ENCODE measurements around the gene CEP76. TPM values are rescaled to one million over a fixed set of nuclear protein-coding genes. Genes with fewer than 3 reads are reported as not detected.

Gene CEP76
- total and polyA plus RNA-seq, 2 donors (not counting 1 experiment from before 2014, with no cell fraction given): 5.3 to 10.0 TPM

- no peaks in the 10 kb centered on the region for H3K27me3 ChIP-seq (replicated peaks in 1 of 4; ENCODE audit: control extremely low read depth in 1 of 4, control insufficient read depth in 3 of 4, insufficient read depth in 4 of 4, low read length in 3 of 4)
- no peak overlapping the region for H3K27ac Mint-ChIP-seq
- H3K4me1 ChIP-seq (ENCODE audit: control insufficient read depth in 2 of 2, insufficient read depth in 2 of 2, low read length in 2 of 2): peaks cover 21 to 26% of the 10 kb centered on the region in 2 donors
- peaks cover 28% of the 10 kb centered on the region for H3K4me1 Mint-ChIP-seq
- no peaks in the 10 kb centered on the region for H3K9me3 ChIP-seq (ENCODE audit: control extremely low read depth in 1 of 3, control insufficient read depth in 2 of 3, insufficient read depth in 1 of 3, low read length in 2 of 3)
- H3K9me3 Mint-ChIP-seq (ENCODE audit: insufficient read depth): no peaks in the 10 kb centered on the region
- H3K36me3 ChIP-seq (replicated peaks in 1 of 2; ENCODE audit: control extremely low read depth in 1 of 2, control insufficient read depth in 1 of 2, extremely low read depth in 1 of 2, insufficient read depth in 2 of 2, low read length in 1 of 2): no peaks in the 10 kb centered on the region
- ChIA-PET CTCF (no interaction called here), POLR2A (no interaction called here)
- no peak overlapping the region for H3K4me3 Mint-ChIP-seq
- H3K79me2 ChIP-seq (ENCODE audit: control insufficient read depth, insufficient read depth, low read length): peaks cover 57% of the 10 kb centered on the region
- no peak overlapping the region for H2AFZ ChIP-seq (ENCODE audit: insufficient read depth, low read depth, low read length, poor library complexity, severe bottlenecking)
- intact Hi-C loops (cut with micrococcal nuclease): loop anchor here (5.0 kb wide), 2 partner anchors 138 to 847 kb away; partner anchors contain the start of gene CHMP1B
- H3K27me3 Mint-ChIP-seq: no peaks in the 10 kb centered on the region
- no peak for TF ChIP-seq CTCF (IDR thresholded peaks at IDR 0.05)
- TF ChIP-seq EZH2 (IDR thresholded peaks at IDR 0.05; ENCODE audit: borderline replicate concordance, insufficient read depth, low read depth, low read length, poor library complexity, severe bottlenecking): no peak
- ATAC-seq (ENCODE audit: low read depth) (no peak), DNase-seq (no peak)
- H4K20me1 ChIP-seq (ENCODE audit: control insufficient read depth, insufficient read depth, low read length, poor library complexity, severe bottlenecking): no peaks in the 10 kb centered on the region
- no CpG with 5 or more reads among the region's 2 CpGs for WGBS (ENCODE audit: insufficient coverage)
- no peak overlapping the region for H3K4me2 ChIP-seq (replicated peaks; ENCODE audit: low read depth, low read length, poor library complexity, severe bottlenecking)
- no peak overlapping the region for H3K27ac ChIP-seq (ENCODE audit: low read length in 2 of 2)
- H3K4me3 ChIP-seq (ENCODE audit: control extremely low read depth in 1 of 5, extremely low read depth in 1 of 5, insufficient read depth in 1 of 5, low read depth in 2 of 5, low read length in 4 of 5): no peak overlapping the region
- H3K9ac ChIP-seq (ENCODE audit: low read length): no peak overlapping the region
These were observed 2.8 kb downstream of the CEP76 start for GRCh38 chr18:12699747-12700146.

- H3K27me3 ChIP-seq (replicated peaks in 1 of 4; ENCODE audit: control extremely low read depth in 1 of 4, control insufficient read depth in 3 of 4, insufficient read depth in 4 of 4, low read length in 3 of 4): no peaks in the 10 kb centered on the region
- CTCF ChIA-PET: interaction anchor here (1.8 kb wide), 1 partner anchor 241 kb away, joined by 6 read pairs; no protein-coding TSS in a partner anchor
- 78% methylated on average over 1 of the region's 2 CpGs for WGBS (ENCODE audit: insufficient coverage)
- H2AFZ ChIP-seq (ENCODE audit: insufficient read depth, low read depth, low read length, poor library complexity, severe bottlenecking): no peak overlapping the region
- intact Hi-C loops (cut with micrococcal nuclease): no loop called here
- H3K4me1 ChIP-seq (ENCODE audit: control insufficient read depth in 2 of 2, insufficient read depth in 2 of 2, low read length in 2 of 2): no peaks in the 10 kb centered on the region
- H3K27ac Mint-ChIP-seq: no peak overlapping the region
- no peak overlapping the region for H3K4me3 ChIP-seq (ENCODE audit: control extremely low read depth in 1 of 5, extremely low read depth in 1 of 5, insufficient read depth in 1 of 5, low read depth in 2 of 5, low read length in 4 of 5)
- TF ChIP-seq EZH2 (IDR thresholded peaks at IDR 0.05; ENCODE audit: borderline replicate concordance, insufficient read depth, low read depth, low read length, poor library complexity, severe bottlenecking): no peak
- TF ChIP-seq CTCF (IDR thresholded peaks at IDR 0.05): no peak
- H3K9me3 Mint-ChIP-seq (ENCODE audit: insufficient read depth): no peaks in the 10 kb centered on the region
- no peak for DNase-seq
- H3K4me1 Mint-ChIP-seq: no peaks in the 10 kb centered on the region
- no peaks in the 10 kb centered on the region for H3K9me3 ChIP-seq (ENCODE audit: control extremely low read depth in 1 of 3, control insufficient read depth in 2 of 3, insufficient read depth in 1 of 3, low read length in 2 of 3)
- H3K4me2 ChIP-seq (replicated peaks; ENCODE audit: low read depth, low read length, poor library complexity, severe bottlenecking): no peak overlapping the region
- H3K79me2 ChIP-seq (ENCODE audit: control insufficient read depth, insufficient read depth, low read length): peaks cover 11% of the 10 kb centered on the region
- no peak for ATAC-seq (ENCODE audit: low read depth)
- no peak overlapping the region for H3K27ac ChIP-seq (ENCODE audit: low read length in 2 of 2)
- no peaks in the 10 kb centered on the region for H3K27me3 Mint-ChIP-seq
- no peaks in the 10 kb centered on the region for H3K36me3 ChIP-seq (replicated peaks in 1 of 2; ENCODE audit: control extremely low read depth in 1 of 2, control insufficient read depth in 1 of 2, extremely low read depth in 1 of 2, insufficient read depth in 2 of 2, low read length in 1 of 2)
- H4K20me1 ChIP-seq (ENCODE audit: control insufficient read depth, insufficient read depth, low read length, poor library complexity, severe bottlenecking): no peaks in the 10 kb centered on the region
- POLR2A ChIA-PET: no interaction called here
- no peak overlapping the region for H3K4me3 Mint-ChIP-seq
- H3K9ac ChIP-seq (ENCODE audit: low read length): no peak overlapping the region
These were observed 8.5 kb downstream of the CEP76 start for GRCh38 chr18:12694032-12694431.

All from B cell (primary cell).